ENCODE results near the gene TAF11L10. TPM values are rescaled to one million over a fixed set of nuclear protein-coding genes. Genes with fewer than 3 reads are reported as not detected.
"Not testable (repeated sequence)": the region's sequence is repeated elsewhere in the genome, so short reads cannot be mapped to it uniquely, and the experiment has no call there.

The TAF11L10 gene
- not detected for total RNA-seq
- polyA plus RNA-seq = not detected

DNA sequence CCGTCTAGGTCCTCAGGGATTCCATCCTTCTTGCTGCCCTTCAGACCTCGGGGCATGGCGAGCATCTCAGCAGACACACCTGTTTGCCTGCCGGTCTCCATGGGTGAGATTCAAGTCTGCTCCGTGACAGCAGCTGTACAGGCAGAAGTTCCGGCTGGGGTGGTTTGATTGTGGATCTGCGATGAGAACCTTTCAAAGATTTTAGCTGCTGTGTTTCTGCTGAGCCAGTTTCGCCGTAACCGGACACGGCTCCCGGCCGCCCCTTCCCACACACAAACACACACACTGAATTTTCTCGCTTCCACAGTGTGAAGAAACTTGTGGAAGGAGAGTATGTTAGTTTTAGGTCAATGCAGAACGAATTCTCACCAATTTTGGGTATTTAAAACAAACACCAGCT, at the start of gene TAF11L10:
Gene TAF11L10, minus strand, starts transcription at position 101 of the 400 bp plus-strand sequence.
- ATAC-seq; H3K27me3 ChIP-seq; DNase-seq; FAIRE-seq; H3K4me1 ChIP-seq; intact Hi-C loops (cut with DNase I); H3K4me3 ChIP-seq; H3K9me3 ChIP-seq; H3K27ac ChIP-seq; H3K36me3 ChIP-seq: not testable (repeated sequence)
- no CpG with 5 or more reads among the region's 15 CpGs for WGBS, 2 donors

DNA sequence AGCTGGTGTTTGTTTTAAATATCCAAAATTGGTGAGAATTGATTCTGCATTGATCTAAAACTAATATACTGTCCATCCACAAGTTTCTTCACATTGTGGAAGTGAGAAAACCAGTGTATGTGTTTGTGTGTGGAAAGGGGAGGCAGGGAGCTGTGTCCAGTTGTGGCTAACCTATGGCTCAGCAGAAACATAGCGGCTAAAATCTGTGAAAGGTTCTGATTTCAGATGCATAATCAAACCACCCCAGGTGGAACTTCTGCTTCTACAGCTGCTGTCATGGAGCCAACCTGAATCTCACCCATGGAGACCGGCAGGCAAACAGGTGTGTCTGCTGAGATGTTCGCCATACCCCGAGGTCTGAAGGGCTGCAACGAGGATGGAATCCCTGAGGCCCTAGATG, 36.5 kb upstream of the TAF11L10 start, which contains the start of gene TAF11L14:
Gene TAF11L14, plus strand, starts transcription at position 301 of the 400 bp plus-strand sequence.
- Histone ChIP-seq H3K9me3 (no peaks in the 10 kb centered on the region), H3K4me3 (no peak within 1 kb of the TSS), H3K4me1 (no peaks in the 10 kb centered on the region), H3K27ac (no peak within 1 kb of the TSS), H3K27me3 (no peaks in the 10 kb centered on the region), H3K36me3 (no peaks in the 10 kb centered on the region)
- no peak for DNase-seq
- FAIRE-seq = no peak
- intact Hi-C loops (cut with DNase I) = no loop called here
- no peak for ATAC-seq
- TF ChIP-seq, protein P1, sequence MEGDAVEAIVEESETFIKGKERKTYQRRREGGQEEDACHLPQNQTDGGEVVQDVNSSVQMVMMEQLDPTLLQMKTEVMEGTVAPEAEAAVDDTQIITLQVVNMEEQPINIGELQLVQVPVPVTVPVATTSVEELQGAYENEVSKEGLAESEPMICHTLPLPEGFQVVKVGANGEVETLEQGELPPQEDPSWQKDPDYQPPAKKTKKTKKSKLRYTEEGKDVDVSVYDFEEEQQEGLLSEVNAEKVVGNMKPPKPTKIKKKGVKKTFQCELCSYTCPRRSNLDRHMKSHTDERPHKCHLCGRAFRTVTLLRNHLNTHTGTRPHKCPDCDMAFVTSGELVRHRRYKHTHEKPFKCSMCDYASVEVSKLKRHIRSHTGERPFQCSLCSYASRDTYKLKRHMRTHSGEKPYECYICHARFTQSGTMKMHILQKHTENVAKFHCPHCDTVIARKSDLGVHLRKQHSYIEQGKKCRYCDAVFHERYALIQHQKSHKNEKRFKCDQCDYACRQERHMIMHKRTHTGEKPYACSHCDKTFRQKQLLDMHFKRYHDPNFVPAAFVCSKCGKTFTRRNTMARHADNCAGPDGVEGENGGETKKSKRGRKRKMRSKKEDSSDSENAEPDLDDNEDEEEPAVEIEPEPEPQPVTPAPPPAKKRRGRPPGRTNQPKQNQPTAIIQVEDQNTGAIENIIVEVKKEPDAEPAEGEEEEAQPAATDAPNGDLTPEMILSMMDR (IDR thresholded peaks at IDR 0.05) = no peak
- 70 to 77% methylated on average over 5 of the region's 5 CpGs for WGBS, 2 donors

DNA sequence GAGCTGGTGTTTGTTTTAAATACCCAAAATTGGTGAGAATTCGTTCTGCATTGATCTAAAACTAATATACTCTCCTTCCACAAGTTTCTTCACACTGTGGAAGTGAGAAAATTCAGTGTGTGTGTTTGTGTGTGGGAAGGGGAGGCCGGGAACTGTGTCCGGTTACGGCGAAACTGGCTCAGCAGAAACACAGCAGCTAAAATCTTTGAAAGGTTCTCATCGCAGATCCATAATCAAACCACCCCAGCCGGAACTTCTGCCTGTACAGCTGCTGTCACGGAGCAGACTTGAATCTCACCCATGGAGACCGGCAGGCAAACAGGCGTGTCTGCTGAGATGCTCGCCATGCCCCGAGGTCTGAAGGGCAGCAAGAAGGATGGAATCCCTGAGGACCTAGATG, 34.2 kb upstream of the TAF11L10 start, which contains the start of gene TAF11L13:
Gene TAF11L13, plus strand, starts transcription at position 301 of the 400 bp plus-strand sequence.
- H3K9me3 ChIP-seq; H3K4me3 ChIP-seq; DNase-seq; H3K27me3 ChIP-seq; ATAC-seq; H3K27ac ChIP-seq; H3K36me3 ChIP-seq; FAIRE-seq; intact Hi-C loops (cut with DNase I); H3K4me1 ChIP-seq: not testable (repeated sequence)
- WGBS, 2 donors = 65 to 80% methylated on average over 7 to 9 of the region's 12 CpGs

DNA sequence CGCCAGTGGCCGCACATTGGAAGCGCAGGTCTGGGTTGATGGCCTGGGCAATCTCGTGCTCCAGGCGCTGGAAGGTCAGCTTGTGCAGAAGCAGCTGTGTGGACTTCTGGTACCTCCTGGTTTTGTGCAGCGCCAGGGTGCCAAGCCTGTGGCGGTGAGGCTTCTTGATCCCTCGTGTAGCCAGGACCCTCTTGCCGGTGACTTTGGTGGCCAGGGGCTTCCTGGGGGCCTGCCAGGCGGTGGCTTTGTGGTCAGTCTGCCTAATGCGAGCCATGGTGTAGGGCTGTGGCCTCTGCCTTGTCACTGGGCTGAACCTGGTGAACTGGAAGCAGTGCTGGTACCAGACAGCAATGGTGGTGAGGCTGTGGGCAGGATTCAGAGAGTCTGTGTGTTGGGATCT, 28.1 kb upstream of the TAF11L10 start:
- no peak for DNase-seq
- H3K36me3 ChIP-seq = no peaks in the 10 kb centered on the region
- intact Hi-C loops (cut with DNase I) = no loop called here
- no peak for FAIRE-seq
- no peaks in the 10 kb centered on the region for H3K4me1 ChIP-seq
- no peak for ATAC-seq
- H3K27me3 ChIP-seq = no peaks in the 10 kb centered on the region
- no peak overlapping the region for H3K27ac ChIP-seq
- H3K4me3 ChIP-seq = no peak overlapping the region
- TF ChIP-seq, protein P1 (IDR thresholded peaks at IDR 0.05) = no peak
- no peaks in the 10 kb centered on the region for H3K9me3 ChIP-seq
- WGBS, 2 donors = 69 to 87% methylated on average over 11 of the region's 11 CpGs

DNA sequence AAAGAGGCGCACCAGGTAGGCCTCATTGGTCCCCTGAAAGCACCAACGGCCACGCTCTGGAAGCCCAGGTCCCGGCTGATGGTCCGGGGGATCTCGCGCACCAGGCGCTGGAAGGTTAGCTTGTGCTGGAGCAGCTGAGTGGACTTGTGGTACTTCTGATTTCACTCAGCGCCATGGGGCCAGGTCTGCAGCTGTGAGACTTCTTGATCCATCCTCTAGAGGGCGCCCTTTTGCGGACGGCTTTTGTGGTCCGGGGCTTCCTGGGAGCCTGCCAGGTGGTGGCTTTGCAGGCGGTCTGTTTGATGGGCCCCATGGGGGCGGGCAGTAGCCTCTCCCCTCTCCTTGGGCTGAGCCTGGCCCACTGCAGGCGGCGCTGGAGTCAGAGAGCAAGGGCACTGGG, 23.0 kb upstream of the TAF11L10 start:
- Histone ChIP-seq H3K4me3 (no peak overlapping the region), H3K4me1 (no peaks in the 10 kb centered on the region), H3K27me3 (no peaks in the 10 kb centered on the region), H3K9me3 (no peaks in the 10 kb centered on the region), H3K27ac (no peak overlapping the region), H3K36me3 (no peaks in the 10 kb centered on the region)
- TF ChIP-seq, protein P1 (IDR thresholded peaks at IDR 0.05) = no peak
- intact Hi-C loops (cut with DNase I) = no loop called here
- 66 to 85% methylated on average over 17 of the region's 17 CpGs for WGBS, 2 donors
- no peak for FAIRE-seq
- DNase-seq = peak in 1 of 6 donors; percentile 53
- no peak for ATAC-seq

DNA sequence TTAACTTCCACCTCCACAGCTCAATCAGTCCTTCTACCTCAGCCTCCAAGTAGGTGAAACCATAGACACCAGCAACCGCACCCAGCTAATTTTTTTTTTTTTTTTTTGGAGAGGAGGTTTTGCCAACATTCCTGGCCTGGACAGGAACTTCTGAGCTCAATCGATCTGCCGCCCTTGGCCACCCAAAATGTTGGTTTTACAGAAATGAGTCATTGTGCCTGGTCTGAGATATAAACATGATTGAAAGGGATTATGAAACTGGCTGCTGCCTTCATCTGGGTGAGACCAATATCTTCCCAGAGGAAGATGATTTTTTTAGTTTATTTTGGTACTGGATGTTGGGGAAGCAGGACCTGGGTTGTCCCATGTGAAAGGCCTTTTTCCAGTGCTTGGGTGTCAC, 21.7 kb upstream of the TAF11L10 start:
- ATAC-seq (no peak), FAIRE-seq (no peak), DNase-seq (no peak)
- no peaks in the 10 kb centered on the region for H3K9me3 ChIP-seq
- H3K36me3 ChIP-seq = no peaks in the 10 kb centered on the region
- H3K27me3 ChIP-seq = no peaks in the 10 kb centered on the region
- 64 to 77% methylated on average over 3 of the region's 3 CpGs for WGBS, 2 donors
- H3K27ac ChIP-seq = no peak overlapping the region
- TF ChIP-seq, protein P1 (IDR thresholded peaks at IDR 0.05) = no peak
- no peak overlapping the region for H3K4me3 ChIP-seq
- intact Hi-C loops (cut with DNase I) = no loop called here
- H3K4me1 ChIP-seq = no peaks in the 10 kb centered on the region
